GM19452 (cell line): ENCODE results near the gene ZNF679.
"Not testable (repeated sequence)": the region's sequence is repeated elsewhere in the genome, so short reads cannot be mapped to it uniquely, and the experiment has no call there.

ENCODE experiments used
- ATAC-seq: cut with Tn5 transposase; IDR thresholded peaks from one replicate; pipeline ENCODE4 v1.9.1; 2021; ENCODE audit not compliant: unreplicated experiment

ZNF679 gene

DNA sequence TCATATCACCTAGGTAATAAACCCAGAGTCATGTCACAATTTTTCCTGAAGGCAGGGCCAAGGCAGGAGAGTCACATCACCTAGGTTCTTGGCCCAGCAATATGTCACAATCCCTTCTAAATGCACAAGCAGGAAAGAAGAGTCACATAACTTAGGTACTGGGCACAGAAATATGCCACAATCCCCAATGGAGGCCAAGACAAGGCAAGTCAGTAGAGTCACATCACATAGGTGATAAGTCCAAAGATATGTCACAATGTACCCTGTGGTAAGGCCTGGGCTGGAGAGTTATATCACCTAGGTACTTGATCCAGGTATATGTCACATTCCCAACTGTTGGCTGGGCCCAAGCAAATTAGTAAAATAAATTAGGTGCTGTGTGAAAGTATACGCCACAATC lies at the start of gene ZNF679:
TSS of gene ZNF679 (plus strand) at position 301 of the 400 bp plus-strand sequence. CDS start 20,644 bp downstream, outside the sequence.
- not testable (repeated sequence) for ATAC-seq

DNA sequence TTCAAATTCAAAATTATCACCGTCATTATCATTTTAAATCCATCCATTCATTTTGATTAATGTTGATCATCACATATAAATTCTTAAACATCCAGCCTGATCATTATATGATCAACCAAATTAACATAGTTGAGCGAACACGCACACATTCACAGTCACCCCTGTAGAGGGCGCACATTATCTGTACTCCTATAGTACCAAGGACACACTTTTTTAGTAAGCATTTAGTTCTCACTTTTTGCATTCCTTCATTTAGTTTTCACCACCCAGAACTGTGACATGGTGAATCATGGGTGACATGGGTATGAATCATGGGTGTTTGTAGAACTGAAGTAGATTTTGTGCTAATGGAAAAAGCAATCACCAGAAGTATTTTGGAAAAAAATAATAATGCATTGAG lies 47.3 kb upstream of the ZNF679 start:
- ATAC-seq, result no peak

DNA sequence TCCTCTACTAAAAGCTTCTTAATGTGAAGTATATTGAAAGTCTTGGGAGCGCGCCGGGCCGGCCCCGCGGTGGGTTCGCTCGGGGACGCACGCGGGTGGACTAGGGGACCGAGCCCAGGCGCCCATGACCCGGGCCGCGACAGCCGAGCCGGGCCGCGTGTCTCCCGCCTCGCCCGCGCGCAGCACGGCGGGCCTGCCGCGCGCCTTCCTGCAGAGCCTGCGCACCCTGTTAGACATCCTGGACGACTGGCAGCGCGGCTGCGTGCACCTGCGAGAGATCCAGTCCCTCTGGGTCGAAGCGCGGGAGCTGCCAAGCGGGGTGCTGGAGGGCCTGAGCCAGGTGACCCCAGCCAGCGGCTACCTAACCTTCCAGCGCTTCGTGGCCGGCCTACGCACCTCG lies 46.7 kb upstream of the ZNF679 start:
- no peak for ATAC-seq

DNA sequence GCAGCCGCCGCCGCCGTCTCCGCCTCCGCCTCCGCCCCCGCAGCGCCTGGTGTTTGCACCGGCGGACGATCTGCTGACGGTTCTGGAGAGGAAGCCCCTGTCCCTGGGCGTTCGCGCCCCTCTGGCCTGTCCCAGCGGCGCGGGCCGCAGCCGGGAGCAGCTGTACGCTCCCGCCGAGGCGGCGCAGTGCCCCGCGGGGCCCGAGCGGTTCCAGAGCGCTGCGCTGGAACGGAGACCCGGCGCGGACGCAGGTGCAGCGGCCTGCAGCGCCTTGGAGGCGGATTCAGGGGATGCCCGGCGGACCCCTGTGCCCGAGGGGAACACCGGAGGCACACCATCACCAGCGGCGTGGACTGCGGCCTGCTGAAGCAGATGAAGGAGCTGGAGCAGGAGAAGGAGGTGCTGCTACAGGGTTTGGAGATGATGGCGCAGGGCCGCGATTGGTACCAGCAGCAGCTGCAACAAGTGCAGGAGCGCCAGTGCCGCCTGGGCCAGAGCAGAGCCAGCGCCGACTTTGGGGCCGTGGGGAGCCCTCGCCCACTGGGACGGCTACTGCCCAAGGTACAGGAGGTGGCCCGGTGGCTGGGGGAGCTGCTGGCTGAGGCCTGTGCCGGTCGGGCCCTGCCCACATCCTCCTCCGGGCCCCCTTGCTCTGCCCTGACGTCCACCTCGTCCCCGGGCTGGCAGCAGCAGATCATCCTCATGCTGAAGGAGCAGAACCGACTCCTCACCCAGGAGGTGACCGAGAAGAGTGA lies 46.1 kb upstream of the ZNF679 start:
- no peak for ATAC-seq

DNA sequence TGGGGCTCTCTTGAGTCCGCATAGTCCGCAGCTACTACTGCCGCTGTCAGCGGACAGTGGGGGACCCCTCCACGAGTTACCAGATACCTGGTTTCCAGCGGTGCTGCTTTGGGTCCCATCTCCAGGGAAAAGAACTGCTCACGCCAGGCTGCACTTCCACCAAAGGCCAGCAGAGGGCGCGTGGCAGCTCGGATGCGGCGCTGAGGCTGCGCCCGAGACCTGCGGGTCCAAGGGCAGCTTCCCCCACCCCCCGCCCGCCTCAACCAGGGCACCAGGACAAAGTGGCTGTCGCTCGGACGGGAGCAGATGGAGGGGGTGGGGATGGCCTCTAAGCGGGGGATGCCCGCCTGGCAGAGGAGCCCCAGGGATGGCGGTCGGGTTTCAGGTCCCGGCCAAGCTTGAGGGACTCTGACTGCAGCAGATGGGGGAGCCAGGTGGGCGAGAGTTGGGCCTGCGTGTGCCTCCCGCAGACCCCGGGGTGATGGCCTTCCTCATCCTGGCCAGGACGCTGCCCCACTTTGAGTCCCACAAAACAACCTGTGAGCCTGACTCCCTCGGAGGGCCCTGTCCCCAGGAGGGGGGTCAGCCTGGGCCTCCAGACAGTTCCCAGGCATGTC lies 45.0 kb upstream of the ZNF679 start:
- no peak for ATAC-seq

DNA sequence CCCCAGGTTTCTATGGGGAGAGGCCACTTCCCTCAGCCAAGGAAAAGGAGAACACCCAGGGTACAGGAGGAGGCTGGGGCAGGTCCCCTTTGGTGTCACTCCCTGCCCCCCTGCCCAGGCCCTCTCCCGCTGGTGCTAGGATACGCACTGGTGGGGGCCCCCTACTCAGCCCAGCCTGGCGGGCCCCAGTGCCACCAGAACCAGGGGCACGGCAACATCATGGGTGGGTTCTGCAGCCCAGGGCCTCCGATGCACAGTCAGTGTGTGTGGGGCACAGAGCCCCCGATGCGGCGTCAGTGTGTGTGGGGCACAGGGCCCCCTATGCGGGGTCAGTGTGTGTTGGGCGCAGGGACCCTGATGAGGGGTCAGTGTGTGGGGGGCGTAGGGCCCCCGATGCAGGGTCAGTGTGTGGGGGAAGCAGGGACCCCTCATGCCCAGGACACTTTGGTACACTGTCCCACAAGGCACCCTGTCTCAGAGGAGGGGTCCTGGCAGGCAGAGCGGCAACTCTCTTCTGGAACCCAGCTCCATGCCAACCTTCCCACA lies 44.4 kb upstream of the ZNF679 start:
- ATAC-seq, result no peak

DNA sequence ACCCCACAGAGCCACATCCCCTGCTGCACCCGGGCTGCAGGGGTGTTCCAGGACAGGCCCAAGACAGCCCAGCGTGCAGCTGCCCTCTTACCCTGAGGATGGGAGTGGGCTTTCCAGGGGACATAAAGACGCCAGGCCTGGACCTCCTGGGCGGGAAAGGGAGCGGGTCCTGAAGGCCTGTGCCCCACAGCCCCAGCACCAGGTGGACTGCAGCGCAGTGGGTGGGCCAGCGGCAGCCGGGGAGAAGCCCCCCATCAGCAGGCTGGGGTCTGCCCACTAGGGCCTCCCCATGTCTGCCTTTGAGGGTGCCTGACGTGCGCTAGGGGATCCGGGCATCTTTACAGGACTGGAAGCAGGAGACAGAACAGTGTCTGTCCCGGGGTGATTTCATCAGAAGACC lies 43.9 kb upstream of the ZNF679 start:
- ATAC-seq, result no peak

DNA sequence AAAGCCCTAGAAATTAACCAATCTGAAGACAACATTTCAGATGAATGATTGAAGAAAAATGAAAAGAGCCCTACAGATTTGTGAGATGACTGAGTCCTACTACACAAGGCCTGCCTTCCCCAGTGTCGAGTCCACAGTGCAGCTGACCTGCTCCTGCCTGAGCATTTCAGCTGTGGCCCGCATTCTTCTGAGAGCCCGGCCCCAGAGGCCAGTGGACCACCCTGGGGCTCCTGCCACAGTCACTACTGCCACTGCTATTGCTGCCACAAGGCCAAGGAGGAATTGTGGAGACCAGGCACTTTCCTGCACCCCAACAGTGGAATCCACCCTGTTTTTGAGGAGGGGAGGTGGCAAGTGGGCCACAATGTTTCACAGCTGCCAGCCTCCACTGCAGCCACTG lies 40.9 kb upstream of the ZNF679 start:
- no peak for ATAC-seq

DNA sequence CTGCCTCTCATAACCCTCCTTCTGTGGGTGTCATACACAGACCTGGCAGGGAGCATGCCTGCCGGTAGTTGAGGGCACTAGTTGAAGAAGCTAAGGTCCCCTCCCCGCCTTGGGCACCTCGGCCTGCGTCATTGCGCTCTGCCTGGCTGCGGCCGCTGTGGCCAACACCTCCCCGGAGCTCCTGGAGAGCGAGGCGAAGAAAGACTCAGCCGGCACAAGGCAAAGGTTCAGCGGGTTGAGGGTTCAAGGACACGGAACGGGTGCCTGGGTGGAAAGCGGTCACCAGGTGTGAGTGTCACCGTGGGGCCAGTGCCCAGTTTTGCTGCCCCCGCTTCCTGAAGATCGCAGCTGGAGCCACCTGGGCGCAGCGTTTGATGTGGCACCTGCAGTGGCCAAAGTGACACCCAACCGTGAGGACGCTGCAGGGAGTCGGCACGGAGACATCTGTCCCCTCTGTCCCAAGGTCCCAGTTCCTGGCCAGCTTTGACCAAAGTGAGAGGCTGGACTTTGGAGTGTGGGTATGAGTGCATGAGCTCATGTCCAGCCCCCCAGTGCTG lies 36.0 kb upstream of the ZNF679 start:
- ATAC-seq, result no peak

DNA sequence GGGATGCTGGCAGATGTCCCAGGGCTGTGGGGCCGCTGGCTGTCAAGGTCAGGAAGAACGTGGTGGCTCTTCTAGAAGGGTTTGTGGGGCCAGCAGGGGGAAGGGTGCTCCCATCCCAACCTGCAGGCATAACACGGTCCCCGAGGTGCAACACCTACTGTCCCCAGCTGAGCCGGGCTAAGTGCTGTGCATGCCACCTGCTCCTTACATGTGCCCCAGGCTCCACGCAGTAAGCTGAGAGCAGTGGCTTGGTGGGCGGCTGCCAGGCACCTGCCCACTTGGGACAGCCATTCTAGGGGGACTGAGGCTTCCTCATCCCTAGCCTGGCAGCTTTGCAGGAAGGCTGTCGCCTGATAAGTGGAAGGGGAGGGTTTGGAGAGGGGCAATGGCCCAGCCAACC lies 35.5 kb upstream of the ZNF679 start:
- no peak for ATAC-seq

DNA sequence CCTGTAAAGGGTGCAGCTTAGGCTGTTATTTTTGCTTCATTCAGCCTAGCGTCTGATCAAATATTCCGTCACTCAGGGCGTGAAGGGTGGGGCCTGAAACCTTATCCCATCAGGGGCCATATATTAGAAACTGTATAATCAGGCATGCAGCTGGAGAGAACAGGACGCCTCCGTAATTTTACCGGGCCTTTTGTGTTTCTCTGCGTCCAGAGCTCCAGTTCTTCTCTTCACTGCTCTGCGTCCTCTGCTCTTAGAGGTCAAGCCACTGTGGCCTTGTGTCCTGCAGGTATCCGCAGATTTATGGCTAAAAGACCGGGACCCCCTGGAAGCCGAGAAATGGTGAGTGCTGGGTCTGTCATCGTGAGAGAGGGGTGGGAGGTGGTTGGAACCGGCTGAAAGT lies 21.4 kb upstream of the ZNF679 start, which contains the start of gene ZNF735:
TSS of gene ZNF735 (plus strand) at position 301 of the 400 bp plus-strand sequence. CDS start at position 301, 0 bp downstream.
- no peak for ATAC-seq

DNA sequence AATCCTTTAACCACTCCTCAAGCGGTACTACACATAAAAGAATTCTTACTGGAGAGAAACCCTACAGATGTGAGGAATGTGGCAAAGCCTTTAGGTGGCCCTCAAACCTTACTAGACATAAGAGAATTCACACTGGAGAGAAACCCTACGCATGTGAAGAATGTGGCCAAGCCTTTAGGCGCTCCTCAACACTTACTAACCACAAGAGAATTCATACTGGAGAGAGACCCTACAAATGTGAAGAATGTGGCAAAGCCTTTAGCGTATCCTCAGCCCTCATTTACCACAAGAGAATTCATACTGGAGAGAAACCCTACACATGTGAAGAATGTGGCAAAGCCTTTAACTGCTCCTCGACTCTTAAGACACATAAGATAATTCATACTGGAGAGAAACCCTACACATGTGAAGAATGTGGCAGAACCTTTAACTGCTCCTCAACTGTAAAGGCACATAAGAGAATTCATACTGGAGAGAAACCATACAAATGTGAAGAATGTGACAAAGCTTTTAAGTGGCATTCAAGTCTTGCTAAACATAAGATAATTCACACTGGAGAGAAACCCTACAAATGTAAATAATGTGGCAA lies 8.5 kb upstream of the ZNF679 start:
- ATAC-seq, result not testable (repeated sequence)

DNA sequence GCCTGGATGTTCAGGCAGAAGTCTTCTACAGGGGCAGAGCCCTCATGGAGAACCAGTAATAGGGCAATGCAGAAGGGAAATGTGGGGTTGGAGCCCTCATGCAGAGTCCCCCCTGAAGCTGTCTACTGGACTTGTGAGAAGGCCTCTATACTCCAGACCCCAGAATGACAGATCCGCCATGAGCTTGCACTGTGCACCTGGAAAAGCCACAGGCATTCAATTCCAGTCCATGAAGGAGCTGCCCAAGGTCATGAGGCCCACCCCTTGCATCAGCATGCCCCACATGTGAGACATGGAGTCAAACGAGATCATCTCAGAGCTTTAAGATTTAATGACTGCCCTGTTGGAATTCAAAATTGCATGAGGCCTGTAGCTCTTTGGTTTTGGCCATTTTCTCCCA lies 4.9 kb upstream of the ZNF679 start:
- no peak for ATAC-seq

DNA sequence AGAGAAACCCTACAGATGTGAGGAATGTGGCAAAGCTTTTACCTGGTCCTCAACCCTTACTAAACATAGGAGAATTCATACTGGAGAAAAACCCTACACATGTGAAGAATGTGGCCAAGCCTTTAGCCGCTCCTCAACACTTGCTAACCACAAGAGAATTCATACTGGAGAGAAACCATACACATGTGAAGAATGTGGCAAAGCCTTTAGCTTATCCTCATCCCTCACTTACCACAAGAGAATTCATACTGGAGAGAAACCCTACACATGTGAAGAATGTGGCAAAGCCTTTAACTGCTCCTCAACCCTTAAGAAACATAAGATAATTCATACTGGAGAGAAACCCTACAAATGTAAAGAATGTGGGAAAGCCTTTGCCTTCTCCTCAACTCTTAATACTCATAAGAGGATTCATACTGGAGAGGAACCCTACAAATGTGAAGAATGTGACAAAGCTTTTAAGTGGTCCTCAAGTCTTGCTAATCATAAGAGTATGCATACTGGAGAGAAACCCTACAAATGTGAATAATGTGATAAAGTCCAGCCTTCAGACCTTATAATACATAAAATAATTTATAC lies 38.2 kb downstream of the ZNF679 start:
- no peak for ATAC-seq

DNA sequence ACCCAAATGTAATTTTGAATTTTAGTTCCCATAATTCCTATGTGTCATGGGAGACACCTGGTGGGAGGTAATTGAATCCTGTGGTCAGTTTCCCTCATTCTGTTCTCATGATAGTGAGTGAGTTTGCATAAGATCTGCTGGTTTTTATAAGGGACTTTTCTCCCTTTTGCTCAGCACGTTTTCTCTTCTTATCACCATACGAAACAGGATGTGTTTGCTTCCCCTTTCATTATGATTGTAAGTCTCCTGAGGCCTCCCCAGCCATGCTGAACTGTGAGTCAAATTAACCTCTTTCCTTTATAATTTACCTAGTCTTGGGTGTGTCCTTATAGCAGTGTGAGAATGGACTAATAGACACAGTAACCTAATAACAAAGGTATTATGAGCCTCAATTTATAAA lies 49.4 kb downstream of the ZNF679 start:
- no peak for ATAC-seq

DNA sequence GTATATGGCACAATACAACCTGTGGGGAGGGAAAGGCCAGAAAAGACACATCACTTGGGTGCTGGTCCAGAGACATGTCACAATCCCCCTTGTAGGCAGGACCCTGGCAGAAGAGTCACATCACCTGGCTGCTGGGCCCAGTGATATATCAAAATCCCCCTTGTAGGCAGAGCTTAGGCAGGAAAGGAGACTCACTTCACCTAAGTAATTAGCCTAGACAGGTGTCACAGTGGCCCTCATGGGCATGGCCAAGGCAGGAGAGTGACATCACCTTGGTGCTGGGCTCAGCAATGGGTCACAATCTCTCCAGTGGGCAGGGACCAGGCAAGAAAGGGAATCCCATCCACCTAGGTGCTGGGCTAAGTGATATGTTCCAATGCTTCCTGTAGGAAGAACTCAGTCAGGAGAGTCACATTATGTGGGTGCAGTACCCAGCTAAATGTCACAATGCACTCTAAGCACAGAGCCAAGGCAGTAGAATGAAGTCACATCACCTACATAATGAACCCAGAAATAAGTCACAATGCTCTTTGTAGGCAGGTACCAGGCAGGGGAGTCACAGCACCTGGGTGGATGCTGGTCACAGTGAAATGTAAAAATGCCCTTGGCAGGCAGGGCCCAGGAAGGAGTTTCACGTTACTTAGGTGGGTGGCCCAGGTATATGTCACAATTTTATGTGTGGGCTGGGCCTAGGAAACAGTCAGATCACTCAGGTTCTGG lies 66.6 kb downstream of the ZNF679 start:
- no peak for ATAC-seq

DNA sequence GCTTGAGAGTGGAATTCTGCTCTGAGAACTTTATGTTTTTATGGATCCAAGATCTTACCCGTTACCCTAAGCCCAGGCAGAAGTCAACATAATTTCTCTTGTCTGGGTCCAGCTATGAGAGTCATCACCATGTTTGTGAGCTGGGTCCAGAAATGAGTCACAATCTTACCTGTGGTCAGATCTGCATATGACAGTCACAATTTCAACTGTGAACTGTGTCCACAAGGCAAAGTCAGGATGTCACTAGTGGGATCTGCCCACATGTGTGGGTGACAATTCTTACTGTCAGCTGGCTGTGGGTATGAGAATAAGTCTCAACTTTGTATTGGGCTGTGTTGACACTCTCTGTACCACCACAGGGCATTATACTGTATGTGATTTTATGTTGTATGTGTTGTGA lies 69.1 kb downstream of the ZNF679 start:
- ATAC-seq, result not testable (repeated sequence)

DNA sequence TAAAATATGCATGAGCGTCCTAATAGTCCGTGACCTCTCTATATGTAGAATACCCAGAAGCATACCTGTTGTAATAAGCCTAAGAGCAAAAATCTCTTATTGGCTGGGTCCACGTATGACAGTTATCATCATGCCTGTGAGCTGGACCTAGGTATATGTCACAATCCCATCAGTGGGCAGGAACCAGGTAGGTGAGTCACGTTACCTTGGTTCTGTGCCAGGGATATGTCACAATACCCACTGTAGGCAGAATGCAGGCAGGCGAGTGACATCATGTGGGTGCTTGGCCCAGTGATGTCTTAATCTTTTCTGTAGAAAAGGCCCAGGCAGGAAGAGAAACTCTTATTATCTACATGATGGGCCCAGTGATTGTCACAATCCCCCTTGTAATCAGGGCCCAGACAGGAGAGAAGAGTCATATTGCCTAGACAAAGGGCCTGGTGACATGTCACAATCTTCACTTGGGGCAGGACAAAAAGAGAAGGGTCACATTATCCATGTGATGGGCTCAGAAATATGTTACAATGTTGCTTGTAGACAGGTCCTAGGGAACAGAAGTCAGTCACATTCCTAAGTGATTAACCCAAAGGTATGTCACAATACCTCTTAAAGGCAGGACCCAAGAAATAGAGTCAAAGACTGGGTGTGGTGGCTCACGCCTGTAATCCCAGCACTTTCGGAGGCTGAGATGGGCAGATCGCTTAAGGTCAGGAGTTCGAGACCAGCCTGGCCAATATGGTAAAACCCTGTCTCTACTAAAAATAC lies 72.5 kb downstream of the ZNF679 start:
- no peak for ATAC-seq

DNA sequence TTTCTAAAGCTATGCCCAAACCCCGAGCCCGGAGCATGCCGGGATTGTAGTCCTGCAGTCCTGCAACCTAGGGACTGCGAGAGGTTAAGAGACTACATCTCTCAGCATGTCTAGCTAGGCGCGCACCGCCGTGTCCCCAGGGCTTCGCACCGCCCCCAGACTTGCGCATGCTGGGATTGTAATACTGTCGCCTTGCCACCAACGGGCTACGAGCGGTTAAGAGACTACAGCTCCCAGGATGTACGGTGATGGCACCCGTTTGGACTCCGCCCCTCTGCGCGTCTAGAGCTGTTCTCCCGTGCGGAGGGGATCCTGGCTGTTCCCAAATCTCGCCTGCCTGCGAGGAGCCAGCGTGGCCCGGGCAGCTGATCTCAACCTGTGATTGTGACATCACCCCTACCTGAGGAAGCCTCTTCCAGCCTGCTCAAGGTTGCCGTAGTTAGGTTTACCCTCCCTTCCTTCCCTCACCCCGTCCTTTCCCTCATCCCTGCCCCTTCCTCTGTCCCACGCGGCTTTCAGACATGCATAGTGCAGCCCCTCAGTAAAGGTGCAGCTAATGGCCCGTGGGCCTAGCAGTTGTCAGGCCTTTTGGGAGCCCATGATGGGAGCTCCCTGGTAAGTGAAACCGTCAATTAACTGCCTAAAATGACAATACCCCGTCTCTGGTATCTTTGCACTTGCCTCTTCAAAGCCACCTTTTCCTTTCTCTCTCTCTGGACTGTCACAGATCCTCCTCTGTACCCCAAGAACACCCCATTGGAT lies 79.2 kb downstream of the ZNF679 start:
- peak; percentile 98 for ATAC-seq
